GM18868 (cell line): Measurements from ENCODE around the gene OPTN.
"Not testable (repeated sequence)": the region's sequence is repeated elsewhere in the genome, so short reads cannot be mapped to it uniquely, and the experiment has no call there.

Experiments used
- ATAC-seq: cut with Tn5 transposase; IDR thresholded peaks from one replicate; pipeline ENCODE4 v1.9.1; 2021; ENCODE audit warnings: mild to moderate bottlenecking, moderate library complexity; ENCODE audit not compliant: unreplicated experiment

Gene OPTN

DNA sequence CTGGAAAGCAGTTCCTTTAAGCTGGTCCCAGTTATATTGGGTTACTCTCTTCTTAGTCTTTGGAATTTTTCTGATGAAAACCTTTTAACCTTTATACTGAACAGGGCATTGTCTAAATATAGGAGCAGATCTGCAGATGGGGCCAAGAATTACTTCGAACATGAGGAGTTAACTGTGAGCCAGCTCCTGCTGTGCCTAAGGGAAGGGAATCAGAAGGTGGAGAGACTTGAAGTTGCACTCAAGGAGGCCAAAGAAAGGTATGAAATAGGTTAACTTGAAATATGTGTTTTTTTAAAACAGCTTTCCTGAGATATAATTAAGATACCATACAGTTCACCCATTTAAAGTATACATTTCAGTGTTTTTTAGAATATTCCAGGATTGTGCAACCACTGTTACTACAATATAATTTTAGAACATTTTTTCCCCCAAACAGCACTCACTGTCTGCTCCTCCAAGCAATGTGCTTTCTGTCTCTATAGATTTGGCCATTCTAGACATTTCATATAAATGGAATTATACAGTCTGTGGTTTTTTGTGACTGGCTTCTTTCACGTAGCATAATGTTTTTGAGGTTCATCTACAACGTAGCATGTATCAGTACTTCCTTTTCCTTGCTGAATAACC is 18.9 kb downstream of the OPTN start:
- no peak for ATAC-seq

DNA sequence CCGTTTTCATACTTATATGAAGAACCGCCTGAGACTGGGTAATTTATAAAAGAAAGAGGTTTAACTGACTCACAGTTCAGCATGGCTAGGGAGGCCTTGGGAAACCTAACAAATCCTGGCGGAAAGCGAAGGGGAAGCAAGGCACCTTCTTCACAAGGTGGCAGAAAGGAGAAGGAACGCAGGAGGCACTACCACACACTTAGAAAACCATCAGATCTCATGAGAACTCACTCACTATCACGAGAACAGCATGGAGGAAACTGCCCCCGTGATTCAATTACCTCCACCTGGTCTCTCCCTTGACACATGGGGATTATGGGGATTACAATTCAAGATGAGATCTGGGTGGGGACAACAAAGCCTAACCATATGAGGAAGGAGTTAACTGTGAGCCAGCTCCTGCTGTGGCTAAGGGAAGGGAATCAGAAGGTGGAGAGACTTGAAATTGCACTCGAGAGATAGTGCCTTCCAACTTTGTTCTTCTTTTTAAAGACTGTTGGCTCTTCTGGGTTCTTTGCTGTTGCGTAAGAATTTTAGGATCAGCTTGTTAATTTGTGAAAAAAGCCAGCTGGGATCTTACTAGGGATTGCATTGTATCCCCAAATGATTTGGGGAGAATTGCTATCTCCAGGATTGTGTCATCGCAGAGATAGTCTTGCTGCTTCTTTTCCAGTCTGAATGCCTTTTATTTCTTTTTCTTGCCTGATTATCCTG is 21.0 kb downstream of the OPTN start:
- ATAC-seq, result no peak

DNA sequence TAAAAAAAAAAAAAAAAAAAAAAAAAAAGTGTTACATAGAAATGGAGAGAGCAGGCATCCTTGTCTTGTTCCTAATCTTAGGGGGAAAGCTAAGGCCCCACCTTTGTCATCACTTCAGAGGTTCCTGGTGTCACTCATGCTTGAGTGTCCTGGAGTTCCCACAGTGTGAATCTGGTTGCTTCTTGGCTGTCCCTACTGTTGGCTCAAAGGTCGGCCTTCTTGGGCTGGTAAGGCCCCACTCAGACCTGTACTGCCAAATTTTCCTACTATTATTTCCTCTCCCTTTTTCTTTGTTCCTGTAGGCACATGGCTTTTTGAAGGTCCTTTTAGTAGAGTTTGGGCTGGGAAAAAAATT is 21.5 kb downstream of the OPTN start:
- no peak for ATAC-seq

DNA sequence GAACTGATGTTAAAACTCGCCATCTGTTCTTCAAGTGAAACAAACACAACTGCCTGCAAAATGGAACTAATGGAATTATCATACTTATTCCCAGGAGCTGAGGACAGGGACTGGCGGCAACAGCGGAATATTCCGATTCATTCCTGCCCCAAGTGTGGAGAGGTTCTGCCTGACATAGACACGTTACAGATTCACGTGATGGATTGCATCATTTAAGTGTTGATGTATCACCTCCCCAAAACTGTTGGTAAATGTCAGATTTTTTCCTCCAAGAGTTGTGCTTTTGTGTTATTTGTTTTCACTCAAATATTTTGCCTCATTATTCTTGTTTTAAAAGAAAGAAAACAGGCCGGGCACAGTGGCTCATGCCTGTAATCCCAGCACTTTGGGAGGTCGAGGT is 36.7 kb downstream of the OPTN start:
- no peak for ATAC-seq

DNA sequence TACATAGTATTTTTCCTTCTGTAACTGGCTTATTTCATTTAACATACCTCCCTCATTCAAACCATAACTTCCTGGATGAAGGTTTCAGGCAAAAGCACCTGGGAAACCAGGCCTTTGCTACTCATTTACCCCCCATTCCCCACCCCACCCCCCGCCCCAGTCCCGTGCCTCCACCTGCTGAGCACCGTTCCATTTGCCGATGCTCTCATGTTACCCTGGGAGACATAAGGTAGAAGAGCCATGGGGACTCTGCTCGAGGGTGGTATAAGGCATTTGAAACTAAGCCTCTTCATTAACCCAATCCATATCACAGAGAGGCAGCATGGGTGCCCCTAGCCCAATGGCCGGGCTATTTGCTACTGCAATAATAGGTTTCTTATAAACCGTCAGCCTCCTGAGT is 39.2 kb downstream of the OPTN start:
- ATAC-seq, result no peak

DNA sequence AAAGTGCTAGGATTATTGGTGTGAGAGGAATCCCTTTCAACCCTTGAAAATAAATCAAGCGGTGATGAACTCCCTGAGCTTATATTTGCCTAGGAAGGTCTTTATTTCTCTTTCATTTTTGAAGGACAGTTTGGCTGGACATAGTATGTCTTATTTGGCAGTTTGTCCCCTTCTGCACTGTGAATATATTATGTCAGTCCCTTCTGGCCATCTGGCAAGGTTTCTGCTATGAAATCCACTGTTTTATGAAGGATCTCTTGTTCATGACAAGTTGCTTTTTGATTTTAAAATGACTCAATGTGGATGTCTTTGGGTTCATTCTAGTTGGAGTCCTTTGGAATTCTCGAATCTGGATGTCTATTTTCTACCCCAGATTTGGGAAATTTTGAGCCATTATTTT is 39.7 kb downstream of the OPTN start:
- ATAC-seq, result no peak

DNA sequence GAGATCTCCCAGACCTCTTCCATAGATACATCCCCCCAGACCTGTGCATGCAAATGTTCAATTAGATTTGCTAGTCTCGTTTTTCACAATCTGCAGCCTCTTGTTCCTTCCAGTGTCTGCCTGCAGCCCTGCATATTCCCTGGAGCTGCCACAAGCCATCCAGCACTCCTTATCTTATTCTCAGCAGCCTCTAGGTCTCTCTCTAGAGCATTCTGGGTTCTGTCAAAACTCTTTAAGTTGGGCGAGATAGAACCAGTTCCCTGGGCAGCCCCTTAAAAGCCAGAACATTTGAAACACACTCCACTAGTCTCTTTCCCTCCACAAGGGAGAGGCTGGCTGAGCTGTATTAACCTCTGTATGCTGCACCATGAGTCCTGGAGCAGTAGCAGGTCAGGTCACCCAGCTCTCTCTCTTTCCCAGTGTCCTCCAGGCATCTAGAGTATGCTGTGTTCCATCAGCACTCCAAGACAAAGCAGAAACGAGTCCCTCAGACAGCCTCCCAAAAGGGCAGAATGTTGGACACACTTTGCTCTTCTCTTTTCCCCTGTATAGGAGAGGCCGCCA is 40.7 kb downstream of the OPTN start:
- ATAC-seq, result no peak

DNA sequence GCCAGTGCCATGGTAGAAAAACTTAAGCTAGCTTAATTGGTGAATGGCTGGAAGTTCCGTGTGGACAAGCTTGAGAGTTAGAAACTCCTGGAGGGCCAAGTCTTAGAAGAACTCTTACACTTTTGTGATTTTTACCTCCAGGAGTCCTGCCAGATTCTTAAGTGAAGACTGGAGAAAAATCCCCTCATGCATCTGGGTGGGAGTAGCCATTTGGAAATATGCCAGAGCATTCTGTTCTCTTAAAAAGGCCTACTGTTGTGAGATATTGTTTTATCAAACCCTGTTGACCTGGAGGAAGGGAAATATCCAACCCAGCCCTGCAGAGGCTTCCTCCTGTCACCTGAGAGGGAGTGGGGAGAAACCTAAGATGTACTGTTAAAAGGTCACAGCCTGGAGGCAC is 43.8 kb downstream of the OPTN start:
- no peak for ATAC-seq

DNA sequence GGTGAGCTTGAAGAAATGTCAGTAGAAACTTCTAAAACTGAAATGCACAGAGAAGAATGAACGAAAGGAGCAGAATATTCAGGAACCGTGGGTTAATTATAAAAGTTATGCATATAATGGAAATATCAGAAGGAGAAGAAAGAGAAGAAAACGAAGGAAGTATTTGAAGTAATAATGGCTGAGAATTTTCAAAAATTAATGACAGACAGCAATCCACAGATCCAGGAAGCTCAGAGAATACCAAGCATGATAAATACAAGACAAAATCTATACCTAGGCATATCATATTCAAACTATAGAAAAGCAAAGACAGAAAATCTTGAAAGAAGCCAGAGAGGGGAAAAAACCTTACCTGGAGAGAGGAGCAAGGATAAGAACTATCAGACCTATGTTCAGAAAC is 44.9 kb downstream of the OPTN start:
- no peak for ATAC-seq

DNA sequence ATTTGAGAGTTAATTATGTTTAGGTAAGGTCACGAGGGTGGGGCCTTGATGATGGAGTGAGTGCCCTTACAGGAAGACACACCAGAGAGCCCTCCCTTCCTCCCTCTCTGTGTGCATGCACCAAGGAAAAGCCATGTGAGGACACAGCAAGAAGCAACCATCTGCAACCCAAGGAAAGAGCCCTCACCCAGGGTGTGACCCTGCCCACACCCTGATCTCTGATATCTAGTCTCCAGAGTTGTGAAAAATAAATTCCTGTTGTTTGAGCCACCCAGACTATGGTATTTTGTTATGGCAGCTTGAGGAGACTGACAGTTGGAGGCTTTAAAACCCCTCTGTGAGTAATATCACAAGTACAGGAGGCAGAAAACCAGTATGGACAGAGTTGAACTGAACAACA is 46.4 kb downstream of the OPTN start:
- no peak for ATAC-seq

DNA sequence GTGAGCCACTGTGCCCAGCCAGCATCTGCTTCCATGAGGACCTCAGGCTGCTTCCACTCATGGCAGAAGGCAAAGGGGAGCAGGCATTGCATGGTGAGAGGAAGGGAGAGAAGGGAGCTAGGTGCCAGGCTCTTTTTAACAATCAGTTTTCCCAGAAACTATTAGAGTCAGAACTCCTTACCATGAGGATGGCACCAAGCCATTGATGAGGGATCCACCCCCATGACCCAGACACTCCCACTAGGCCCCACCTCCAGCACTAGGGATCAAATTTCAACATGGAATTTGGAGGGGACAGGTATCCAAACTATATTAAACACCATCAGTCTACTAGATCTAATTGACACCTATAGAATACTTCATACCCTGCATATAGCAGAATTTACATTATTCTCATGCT is 47.2 kb downstream of the OPTN start:
- ATAC-seq, result no peak

DNA sequence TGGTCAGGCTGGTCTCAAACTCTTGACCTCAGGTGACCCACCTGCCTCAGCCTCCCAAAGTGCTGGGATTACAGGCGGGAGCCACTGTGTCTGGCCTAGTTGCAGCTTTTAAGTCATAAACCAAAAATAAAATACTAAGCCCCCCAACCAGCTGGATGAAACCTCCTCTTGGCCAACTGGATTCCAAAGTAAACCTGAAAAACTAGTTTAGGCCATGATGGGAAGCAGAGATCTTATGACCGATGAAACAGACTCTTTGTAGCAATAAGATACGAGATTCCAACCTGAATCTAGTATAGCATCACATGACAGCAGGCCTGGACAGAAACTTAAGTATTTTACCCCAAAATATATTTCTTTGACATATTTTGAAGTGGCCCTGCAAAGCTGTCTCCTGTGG is 52.3 kb downstream of the OPTN start:
- ATAC-seq, result no peak

DNA sequence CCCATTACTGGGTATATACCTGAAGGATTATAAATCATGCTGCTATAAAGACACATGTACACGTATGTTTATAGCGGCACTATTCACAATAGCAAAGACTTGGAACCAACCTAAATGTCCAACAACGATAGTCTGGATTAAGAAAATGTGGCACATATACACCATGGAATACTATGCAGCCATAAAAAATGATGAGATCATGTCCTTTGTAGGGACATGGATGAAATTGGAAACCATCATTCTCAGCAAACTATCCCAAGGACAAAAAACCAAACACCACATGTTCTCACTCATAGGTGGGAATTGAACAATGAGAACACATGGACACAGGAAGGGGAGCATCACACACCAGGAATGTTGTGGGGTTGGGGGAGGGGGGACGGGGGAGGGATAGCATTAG is 55.9 kb downstream of the OPTN start:
- not testable (repeated sequence) for ATAC-seq

DNA sequence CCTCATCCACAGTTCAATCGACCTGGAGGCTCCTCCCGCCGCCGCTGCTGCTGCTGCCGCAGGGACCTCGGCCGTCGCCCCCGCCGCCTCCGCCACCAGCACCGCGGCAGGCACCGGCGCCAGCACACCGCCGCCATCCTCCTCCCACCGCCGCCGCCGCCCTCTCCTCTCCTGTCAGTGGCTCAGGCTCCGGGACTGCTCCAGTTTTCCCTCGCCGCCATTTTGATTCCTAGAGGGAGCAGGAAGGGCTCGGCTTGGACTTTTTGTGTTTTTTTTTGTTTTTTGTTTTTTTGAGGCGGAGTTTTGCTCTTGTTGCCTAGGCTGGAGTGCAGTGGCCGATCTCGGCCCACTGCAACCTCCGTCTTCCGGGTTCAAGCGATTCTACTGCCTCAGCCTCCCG is 58.4 kb downstream of the OPTN start:
- ATAC-seq, result no peak

DNA sequence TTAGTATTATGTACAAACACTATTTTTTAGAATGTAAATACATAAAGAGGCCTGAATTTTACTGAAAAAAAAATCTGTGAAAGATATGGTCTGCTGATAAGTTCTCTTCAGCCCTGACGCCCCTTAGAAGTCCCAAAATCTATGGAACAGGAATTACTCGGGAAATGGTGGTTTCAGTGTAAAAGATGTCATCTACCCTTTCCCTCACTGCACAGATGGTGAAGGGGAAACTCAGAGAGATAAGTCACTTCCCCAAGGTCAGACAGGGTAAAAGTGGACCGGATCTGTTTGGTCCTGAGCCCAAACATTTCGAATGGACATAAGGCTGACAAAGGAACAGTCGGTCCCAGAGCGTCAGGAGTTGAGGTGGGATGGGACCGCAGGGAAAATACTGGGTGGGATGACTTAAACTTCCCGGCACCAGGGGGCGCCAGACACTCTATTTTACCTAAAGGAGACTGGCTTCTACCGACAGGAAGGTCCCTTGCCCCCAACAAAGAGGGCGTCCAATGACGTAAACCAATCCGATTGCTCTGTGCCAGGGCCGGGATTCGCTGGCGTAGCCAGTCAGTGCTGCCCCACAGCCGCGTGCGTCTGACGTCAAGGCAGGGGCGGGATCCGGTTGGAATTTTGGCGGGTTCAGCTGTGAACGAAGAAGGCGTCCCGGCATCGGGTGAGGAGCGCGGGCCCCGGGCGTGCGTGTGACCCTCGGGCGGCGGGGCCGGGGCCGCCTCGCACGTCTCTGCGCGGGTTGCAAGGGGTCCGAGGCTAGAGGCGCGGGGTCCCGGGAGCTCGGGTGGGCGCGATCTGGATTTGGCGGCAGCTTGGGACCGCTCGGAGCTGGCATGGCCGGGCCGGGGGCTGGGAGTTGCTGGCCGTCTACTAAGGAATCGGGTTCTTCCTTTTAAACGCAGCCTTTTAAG is 61.2 kb downstream of the OPTN start, which contains the start of gene MCM10:
Gene MCM10 (plus strand): TSS at position 625 of the 923 bp plus-strand sequence. CDS start 2,645 bp downstream, outside the sequence.
- peak; percentile 100 for ATAC-seq

DNA sequence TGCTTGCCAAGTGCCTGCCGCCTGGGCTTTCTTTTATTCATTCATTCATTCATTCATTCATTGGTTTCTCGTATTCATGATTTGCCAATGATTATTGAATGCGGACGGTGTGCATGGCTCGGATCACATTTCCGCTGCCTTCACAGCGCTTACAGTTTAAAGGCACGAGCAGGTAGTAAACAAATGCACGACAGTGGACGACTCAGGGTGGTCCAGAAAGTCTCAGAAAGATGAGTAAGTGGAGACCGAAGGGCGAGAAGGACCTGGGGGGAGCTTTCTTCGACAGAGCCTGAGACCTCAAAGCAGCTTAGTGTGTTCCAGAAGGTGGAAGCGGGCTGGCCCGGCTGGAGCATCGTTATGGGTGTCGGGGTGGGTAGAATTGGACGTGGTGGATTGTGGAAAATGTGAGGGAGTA is 61.9 kb downstream of the OPTN start:
- no peak for ATAC-seq

DNA sequence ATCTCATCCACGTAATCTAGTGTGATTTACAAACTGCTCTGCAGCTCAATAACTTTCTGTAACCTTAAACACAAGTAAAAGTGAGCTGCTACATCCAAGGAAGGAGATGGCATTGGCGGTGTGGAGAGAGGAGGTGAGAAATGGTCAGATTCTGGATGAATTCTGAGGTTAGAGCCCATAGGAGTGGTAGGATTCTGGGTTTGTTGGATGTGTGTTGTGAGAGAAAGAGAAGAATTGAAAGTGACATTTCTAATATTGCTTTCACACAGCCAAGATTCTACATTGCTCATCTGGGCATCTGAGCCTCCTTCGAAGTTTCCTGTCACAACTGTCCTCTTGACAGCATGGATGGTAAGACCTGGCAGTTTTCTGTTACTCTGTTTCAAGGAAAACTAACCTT is 63.9 kb downstream of the OPTN start:
- no peak for ATAC-seq

DNA sequence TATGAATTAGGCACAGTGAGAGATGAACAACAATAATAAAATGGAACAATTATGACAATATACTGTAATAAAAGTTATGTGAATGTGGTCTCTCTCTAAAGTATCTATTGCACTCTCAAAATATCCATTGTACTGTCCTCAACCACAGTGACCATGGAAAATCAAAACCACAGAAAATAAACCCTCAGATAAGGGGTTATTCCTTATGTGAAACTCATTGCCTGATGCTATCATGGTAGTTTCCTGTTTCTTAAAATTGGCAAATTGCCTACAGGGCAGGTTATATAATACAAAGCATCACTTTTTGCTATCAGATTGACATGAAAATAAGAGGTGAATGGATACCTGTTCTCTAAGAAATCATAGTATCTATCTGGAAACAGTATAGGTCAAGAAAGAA is 65.2 kb downstream of the OPTN start:
- ATAC-seq, result no peak

DNA sequence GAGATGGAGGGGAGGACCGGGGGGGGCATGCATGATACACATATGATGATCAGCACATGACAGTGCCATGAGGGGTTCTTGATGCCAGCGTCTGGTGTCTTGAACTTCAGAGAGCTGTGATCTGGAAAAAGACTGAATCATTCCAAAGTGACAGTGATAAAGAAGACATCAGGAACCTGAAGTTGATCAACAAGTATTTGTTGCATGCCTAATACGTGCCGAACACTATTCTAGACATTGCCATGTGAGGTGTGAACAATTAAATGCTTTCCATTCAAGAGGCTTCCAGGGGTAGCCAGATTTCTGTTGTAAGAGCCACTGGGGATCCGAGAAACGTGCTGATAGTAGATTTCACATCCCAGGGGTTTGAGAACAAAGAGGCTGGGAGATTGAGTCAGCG is 67.6 kb downstream of the OPTN start:
- no peak for ATAC-seq

DNA sequence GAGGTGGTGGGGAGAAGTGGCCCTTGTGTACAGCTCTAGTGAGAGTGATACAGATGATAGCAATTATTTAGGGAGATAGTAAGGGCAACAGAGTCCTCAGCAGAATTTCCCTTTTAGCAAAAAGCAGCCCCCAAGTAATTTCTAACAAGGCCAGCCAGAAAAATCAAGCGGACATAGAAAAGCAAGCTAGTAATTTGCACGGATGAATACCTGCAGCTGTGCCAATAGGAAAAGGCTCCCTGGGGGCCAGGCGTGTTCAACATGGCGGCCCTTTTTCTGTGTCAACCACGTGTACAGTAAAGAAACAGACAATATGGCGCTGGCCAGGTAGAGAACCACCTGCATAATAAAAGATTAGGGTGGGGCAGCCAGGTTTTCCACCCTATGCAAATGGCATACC is 68.8 kb downstream of the OPTN start:
- ATAC-seq, result no peak

DNA sequence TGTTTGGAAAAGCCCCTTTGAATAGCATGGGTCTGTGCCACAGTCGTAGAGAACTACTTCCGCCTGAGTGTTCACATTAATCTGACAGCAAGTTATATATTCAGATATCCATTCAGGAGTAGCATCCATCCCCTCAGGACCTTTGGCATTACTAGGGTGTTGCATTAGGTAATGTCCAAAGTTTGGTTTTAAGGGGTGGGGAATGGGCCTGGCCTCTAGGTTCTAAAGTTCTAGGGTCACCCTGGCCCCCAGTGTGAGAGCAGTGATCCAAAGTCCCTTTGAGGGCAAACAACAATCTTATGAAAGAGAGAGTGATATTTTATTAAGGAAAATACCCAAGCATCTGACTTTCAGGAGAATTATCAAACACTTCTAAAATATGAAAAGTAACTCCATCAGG is 73.7 kb downstream of the OPTN start:
- ATAC-seq, result no peak

DNA sequence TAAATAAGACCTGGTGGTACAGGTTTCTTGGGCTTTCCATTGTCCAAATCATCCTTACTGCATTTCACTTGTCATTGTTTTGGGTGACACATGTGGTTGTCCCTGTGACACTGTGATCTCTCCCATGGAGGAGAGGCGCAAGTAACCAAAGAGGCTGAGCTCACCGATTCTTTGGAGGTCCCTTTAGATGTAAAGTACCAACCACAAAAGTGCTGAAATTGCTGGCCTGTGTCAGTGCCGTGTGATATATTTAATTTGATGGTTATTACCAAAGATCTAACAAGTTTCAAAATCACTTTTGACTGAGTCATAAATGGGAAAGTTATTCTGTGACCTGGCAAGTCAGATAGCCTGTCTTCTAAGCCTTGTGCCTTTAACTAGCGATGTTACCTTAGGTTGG is 80.8 kb downstream of the OPTN start:
- ATAC-seq, result peak; percentile 69
